OCI-LY3 (cell line): Measurements from ENCODE around the gene RGR.

Experiments
- H2AFZ ChIP-seq: fragments of 200-600, 300-600 bp; shearing (Covaris generic); 2 replicates; pipeline ENCODE4 v1.6.0; 2014; ENCODE audit warnings: antibody characterized with exemption, low read depth, low read length
- H3K27ac ChIP-seq: fragments of 200-600, 300-600 bp; sonication (generic); 2 replicates; pipeline ENCODE4 v1.5.1; 2014; ENCODE audit warnings: mild to moderate bottlenecking, low read length, moderate library complexity, mixed read lengths
- H3K27me3 ChIP-seq: fragments of 200-600, 300-600 bp; sonication (generic); 2 replicates; pipeline ENCODE4 v1.6.1; 2014; ENCODE audit warnings: low read depth, low read length, mixed read lengths
- H3K36me3 ChIP-seq: fragments of 200-600, 300-600 bp; sonication (generic); replicated peaks from 2 replicates; pipeline ENCODE3; 2014; ENCODE audit warnings: low read depth, low read length, mixed read lengths
- H3K4me1 ChIP-seq: fragments of 300-600, 200-600 bp; sonication (generic); 2 replicates; pipeline ENCODE4 v1.6.1; 2014; ENCODE audit warnings: low read length, mixed read lengths
- H3K4me2 ChIP-seq: fragments of 200-600, 300-600 bp; sonication (generic); 2 replicates; pipeline ENCODE4 v1.6.1; 2014; ENCODE audit warnings: low read length, mixed read lengths
- H3K4me3 ChIP-seq: fragments of 300-600, 200-600 bp; sonication (generic); 2 replicates; pipeline ENCODE4 v1.5.1; 2014; ENCODE audit warnings: antibody characterized with exemption, mild to moderate bottlenecking, low read length, moderate library complexity
- H3K79me2 ChIP-seq: fragments of 300-600, 200-600 bp; shearing (Covaris generic); 2 replicates; pipeline ENCODE4 v1.6.1; 2014; ENCODE audit warnings: mild to moderate bottlenecking, low read length, mixed read lengths
- H3K9ac ChIP-seq: fragments of 300-600, 200-600 bp; shearing (Covaris generic); 2 replicates; pipeline ENCODE4 v1.6.0; 2014; ENCODE audit warnings: mild to moderate bottlenecking, low read length, moderate library complexity
- H3K9me3 ChIP-seq: fragments of 200-600, 300-600 bp; shearing (Covaris generic); 2 replicates; pipeline ENCODE4 v1.6.1; 2014; ENCODE audit warnings: low read length, mixed read lengths; ENCODE audit not compliant: insufficient read depth
- H4K20me1 ChIP-seq: fragments of 200-600, 300-600 bp; sonication (generic); 2 replicates; pipeline ENCODE4 v1.6.1; 2016; ENCODE audit warnings: low read length, mixed read lengths; ENCODE audit not compliant: insufficient read depth
- CTCF ChIP-seq: fragments of 200-600, 300-600 bp; sonication (generic); IDR thresholded peaks from 2 replicates; pipeline ENCODE4 v1.5.1; 2014; ENCODE audit warnings: antibody characterized with exemption, low read length, low read depth
- EZH2phosphoT487 ChIP-seq: fragments of 200-600 bp; shearing (Covaris generic); IDR thresholded peaks from 2 replicates; pipeline ENCODE4 v1.6.1; 2018; ENCODE audit warnings: antibody characterized with exemption, mixed run types, low read depth

Gene RGR

GRCh38 chr10:84291384-84291783 is 46.5 kb downstream of the RGR start:
- no peaks in the 10 kb centered on the region for H3K36me3 ChIP-seq
- no peaks in the 10 kb centered on the region for H3K9me3 ChIP-seq
- H3K27me3 ChIP-seq: peaks cover 22% of the 10 kb centered on the region
- no peak overlapping the region for H3K4me2 ChIP-seq
- no peaks in the 10 kb centered on the region for H4K20me1 ChIP-seq
- peaks cover 3% of the 10 kb centered on the region; the same call in 1 of the 2 replicates for H3K4me1 ChIP-seq
- TF ChIP-seq EZH2phosphoT487 (no peak), CTCF (no peak)
- H3K4me3 ChIP-seq: no peak overlapping the region
- no peak overlapping the region for H2AFZ ChIP-seq
- no peak overlapping the region for H3K27ac ChIP-seq
- no peaks in the 10 kb centered on the region for H3K79me2 ChIP-seq
- H3K9ac ChIP-seq: no peak overlapping the region

DNA sequence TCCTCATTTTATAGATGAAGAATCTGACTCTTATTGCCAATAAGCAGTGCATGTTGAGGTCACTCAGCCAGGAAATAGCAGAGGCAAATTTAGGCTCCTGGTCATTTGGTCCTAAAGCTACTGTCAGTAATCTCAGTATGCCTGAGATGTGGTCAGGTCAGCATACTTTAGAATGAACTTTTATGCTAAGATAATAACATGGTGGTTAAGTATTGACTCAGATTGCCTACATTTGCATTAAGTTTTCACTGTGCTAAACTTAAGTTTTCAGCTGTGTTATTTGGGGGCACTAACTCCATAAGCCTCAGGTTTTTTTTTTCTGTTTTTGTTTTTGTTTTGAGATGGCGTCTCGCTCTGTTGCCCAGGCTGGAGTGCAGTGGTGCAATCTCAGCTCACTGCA is 47.6 kb downstream of the RGR start:
- Histone ChIP-seq H3K4me2 (no peak overlapping the region), H3K4me3 (no peak overlapping the region), H3K27ac (no peak overlapping the region), H3K79me2 (no peaks in the 10 kb centered on the region), H3K27me3 (peaks cover 22% of the 10 kb centered on the region), H4K20me1 (no peaks in the 10 kb centered on the region), H3K9me3 (no peaks in the 10 kb centered on the region), H3K4me1 (peaks cover 3% of the 10 kb centered on the region; the same call in 1 of the 2 replicates), H3K36me3 (no peaks in the 10 kb centered on the region), H3K9ac (no peak overlapping the region), H2AFZ (no peak overlapping the region)
- TF ChIP-seq CTCF: no peak

GRCh38 chr10:84293171-84293570 is 48.3 kb downstream of the RGR start:
- no peak overlapping the region for H3K4me2 ChIP-seq

GRCh38 chr10:84293574-84294016 is 48.7 kb downstream of the RGR start:
- no peak overlapping the region for H3K27ac ChIP-seq
- H3K79me2 ChIP-seq: no peaks in the 10 kb centered on the region
- H3K4me3 ChIP-seq: no peak overlapping the region
- H3K4me2 ChIP-seq: no peak overlapping the region
- H3K9me3 ChIP-seq: no peaks in the 10 kb centered on the region
- no peaks in the 10 kb centered on the region for H3K36me3 ChIP-seq
- peaks cover 20% of the 10 kb centered on the region for H3K27me3 ChIP-seq
- peaks cover 3% of the 10 kb centered on the region; the same call in 1 of the 2 replicates for H3K4me1 ChIP-seq
- TF ChIP-seq CTCF (no peak), EZH2phosphoT487 (no peak)
- no peak overlapping the region for H3K9ac ChIP-seq
- H2AFZ ChIP-seq: no peak overlapping the region
- no peaks in the 10 kb centered on the region for H4K20me1 ChIP-seq

More at GRCh38 chr10:84293171-84293570, 48.3 kb downstream of the RGR start:
- Histone ChIP-seq H3K36me3 (no peaks in the 10 kb centered on the region), H3K4me1 (peaks cover 3% of the 10 kb centered on the region; the same call in 1 of the 2 replicates), H4K20me1 (no peaks in the 10 kb centered on the region), H3K4me3 (no peak overlapping the region), H3K79me2 (no peaks in the 10 kb centered on the region), H3K9me3 (no peaks in the 10 kb centered on the region), H3K27ac (no peak overlapping the region), H3K27me3 (peaks cover 23% of the 10 kb centered on the region), H2AFZ (no peak overlapping the region), H3K9ac (no peak overlapping the region)
- no peak for TF ChIP-seq EZH2phosphoT487
- TF ChIP-seq CTCF: no peak
